Glomerular visceral epithelial cell (primary cell): ENCODE results near the gene FSTL4.

Experiments
- DNase-seq: peaks from one replicate; pipeline ENCODE4 v3.0.0-alpha.2; 2016; ENCODE audit errors: extremely low spot score

Gene FSTL4

GRCh38 chr5:133293960-133294359 is 318.4 kb downstream of the FSTL4 start:
- DNase-seq = no peak

GRCh38 chr5:133292300-133292699 is 320.0 kb downstream of the FSTL4 start:
- peak; percentile 86 for DNase-seq

GRCh38 chr5:133291524-133291923 is 320.8 kb downstream of the FSTL4 start:
- no peak for DNase-seq

GRCh38 chr5:133290669-133291240 is 321.6 kb downstream of the FSTL4 start:
- DNase-seq = no peak

- DNase-seq = no peak
Measured at GRCh38 chr5:133289686-133290367, 322.5 kb downstream of the FSTL4 start.

- DNase-seq = peak; percentile 43
Measured at GRCh38 chr5:133287500-133287899, 324.8 kb downstream of the FSTL4 start.

- no peak for DNase-seq
Measured at GRCh38 chr5:133286483-133286882, 325.9 kb downstream of the FSTL4 start.

- DNase-seq = peak; percentile 94
Measured at GRCh38 chr5:133285583-133286021, 326.7 kb downstream of the FSTL4 start.

- DNase-seq = no peak
Measured at GRCh38 chr5:133284306-133284705, 328.0 kb downstream of the FSTL4 start.

- DNase-seq = no peak
Measured at GRCh38 chr5:133278317-133278716, 334.0 kb downstream of the FSTL4 start.

- no peak for DNase-seq
Measured at GRCh38 chr5:133277744-133278143, 334.6 kb downstream of the FSTL4 start.

GRCh38 chr5:133276171-133276570 is 336.2 kb downstream of the FSTL4 start:
- DNase-seq = no peak

- DNase-seq = no peak
Measured at GRCh38 chr5:133275631-133276030, 336.7 kb downstream of the FSTL4 start.

GRCh38 chr5:133274597-133274935 is 337.8 kb downstream of the FSTL4 start:
- no peak for DNase-seq

GRCh38 chr5:133273661-133274596 is 338.4 kb downstream of the FSTL4 start:
- DNase-seq = peak; percentile 16

GRCh38 chr5:133272345-133272744 is 340.0 kb downstream of the FSTL4 start:
- DNase-seq = no peak

- no peak for DNase-seq
Measured at GRCh38 chr5:133271606-133272005, 340.7 kb downstream of the FSTL4 start.

GRCh38 chr5:133269691-133270090 is 342.6 kb downstream of the FSTL4 start:
- DNase-seq = no peak

GRCh38 chr5:133267601-133268000 is 344.7 kb downstream of the FSTL4 start:
- no peak for DNase-seq

- no peak for DNase-seq
Measured at GRCh38 chr5:133266966-133267365, 345.4 kb downstream of the FSTL4 start.

GRCh38 chr5:133266527-133266878 is 345.8 kb downstream of the FSTL4 start:
- DNase-seq = no peak

- no peak for DNase-seq
Measured at GRCh38 chr5:133265720-133266526, 346.4 kb downstream of the FSTL4 start.
